Testis (tissue), 3 donors: ENCODE data around the gene MEIOB. TPM values are rescaled to one million over a fixed set of nuclear protein-coding genes. Genes with fewer than 3 reads are reported as not detected.

Experiments used
- DNase-seq: peaks from one replicate; pipeline ENCODE4 v3.0.0-alpha.2; 2019
- H3K27ac ChIP-seq, 2 donors: fragments of 200-600 bp; sonication (generic); one replicate each; pipeline ENCODE4 v1.5.1; 2019
- H3K27me3 ChIP-seq: fragments of 200-600 bp; sonication (generic); one replicate; pipeline ENCODE4 v1.5.1; 2019
- H3K36me3 ChIP-seq: fragments of 200-600 bp; sonication (generic); one replicate; pipeline ENCODE4 v1.5.1; 2017; ENCODE audit warnings: low read depth; ENCODE audit errors: missing control alignments
- H3K4me1 ChIP-seq: fragments of 200-600 bp; sonication (generic); one replicate; pipeline ENCODE4 v1.5.1; 2019
- H3K4me3 ChIP-seq, 2 donors: fragments of 200-600 bp; sonication (generic); one replicate each; pipeline ENCODE4 v1.5.1; 2017 to 2019
- H3K9me3 ChIP-seq: fragments of 200-600 bp; sonication (generic); one replicate; pipeline ENCODE4 v1.5.1; 2017
- POLR2A ChIP-seq: fragments of 450-650 bp; IDR thresholded peaks from one replicate; pipeline ENCODE4 v1.6.1; 2017; ENCODE audit warnings: antibody characterized with exemption, mild to moderate bottlenecking, moderate library complexity
- WGBS, 2 donors: methylation state at CpG; one replicate each; pipeline ENCODE4 v1.1.5; 2018; 5-methylcytosine and 5-hydroxymethylcytosine counted together
- intact Hi-C: fragments of 100-400 bp; cut with DNase I; formaldehyde crosslinking; loops from one replicate; pipeline ENCODE4 v1.15.1; 2023; ENCODE audit warnings: low total_unique reads
- polyA plus RNA-seq: library from polyadenylated mRNA; stranded (reverse); fragments of 350-450 nt; fragmentation: Illumina TruSeq; extraction: RNeasy Lipid Tissue Mini Kit (QIAGEN cat#74804); gene quantifications from one replicate; pipeline ENCODE4 v1.2.3, GENCODE V29; 2014; ENCODE audit warnings: low read depth, low replicate concordance; ENCODE audit not compliant: insufficient read depth
- total RNA-seq, 2 donors: library from RNA; depleted of rRNA; stranded (reverse); fragments of >200 nt; gene quantifications; one replicate each; pipeline ENCODE4 v1.2.3, GENCODE V29; 2016
- TF ChIP-seq, protein P1 (sequence below), 3 experiments: fragments of 450-650 bp in 2 of 3; fragments of 200-600 bp in 1 of 3; sonication (generic) in 1 of 3; IDR thresholded peaks; one replicate each; pipeline ENCODE4 v1.5.1; 2016 to 2019; ENCODE audit warnings: antibody characterized with exemption in 3 of 3, mild to moderate bottlenecking in 2 of 3, moderate library complexity in 1 of 3

MEIOB gene
- total and polyA plus RNA-seq, 3 donors from 2014 or later = 34.6 to 53.9 (median 53.8) TPM

DNA sequence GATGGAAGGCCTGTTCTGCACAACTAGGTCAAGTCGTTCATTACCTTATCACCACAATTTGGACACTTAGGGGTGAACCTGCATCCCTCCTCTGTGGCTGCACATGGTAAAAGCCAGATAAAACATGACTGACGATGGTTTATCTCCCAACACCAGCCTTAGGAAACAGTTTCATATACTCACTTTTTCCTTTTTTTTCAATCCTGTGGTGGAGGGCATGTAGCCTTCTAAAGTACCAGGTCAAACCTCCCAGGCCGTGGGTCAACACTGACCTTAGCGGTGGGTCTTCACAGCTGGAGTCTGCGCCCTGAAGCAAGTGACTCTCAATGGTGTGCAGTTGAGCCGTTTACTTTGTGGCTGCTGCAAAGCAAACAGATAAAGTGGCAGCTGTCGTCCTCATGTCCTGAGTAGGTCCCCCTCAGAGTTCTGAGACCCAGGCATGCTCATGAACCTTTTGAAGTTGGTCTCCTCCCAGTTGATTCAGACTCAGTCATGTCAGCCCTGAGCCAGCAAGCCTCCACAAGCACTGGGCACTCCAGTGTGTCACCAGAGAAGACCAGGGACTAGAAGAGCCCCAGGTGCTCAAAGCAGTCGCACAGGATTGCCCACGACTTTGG is 39.0 kb downstream of the MEIOB start:
- intact Hi-C loops = no loop called here
- H3K4me3 ChIP-seq = no peak overlapping the region
- no peaks in the 10 kb centered on the region for H3K27me3 ChIP-seq
- peaks cover 11% of the 10 kb centered on the region for H3K4me1 ChIP-seq
- TF ChIP-seq POLR2A = no peak
- TF ChIP-seq, protein P1, sequence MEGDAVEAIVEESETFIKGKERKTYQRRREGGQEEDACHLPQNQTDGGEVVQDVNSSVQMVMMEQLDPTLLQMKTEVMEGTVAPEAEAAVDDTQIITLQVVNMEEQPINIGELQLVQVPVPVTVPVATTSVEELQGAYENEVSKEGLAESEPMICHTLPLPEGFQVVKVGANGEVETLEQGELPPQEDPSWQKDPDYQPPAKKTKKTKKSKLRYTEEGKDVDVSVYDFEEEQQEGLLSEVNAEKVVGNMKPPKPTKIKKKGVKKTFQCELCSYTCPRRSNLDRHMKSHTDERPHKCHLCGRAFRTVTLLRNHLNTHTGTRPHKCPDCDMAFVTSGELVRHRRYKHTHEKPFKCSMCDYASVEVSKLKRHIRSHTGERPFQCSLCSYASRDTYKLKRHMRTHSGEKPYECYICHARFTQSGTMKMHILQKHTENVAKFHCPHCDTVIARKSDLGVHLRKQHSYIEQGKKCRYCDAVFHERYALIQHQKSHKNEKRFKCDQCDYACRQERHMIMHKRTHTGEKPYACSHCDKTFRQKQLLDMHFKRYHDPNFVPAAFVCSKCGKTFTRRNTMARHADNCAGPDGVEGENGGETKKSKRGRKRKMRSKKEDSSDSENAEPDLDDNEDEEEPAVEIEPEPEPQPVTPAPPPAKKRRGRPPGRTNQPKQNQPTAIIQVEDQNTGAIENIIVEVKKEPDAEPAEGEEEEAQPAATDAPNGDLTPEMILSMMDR (IDR thresholded peaks at IDR 0.05) = no peak
- 75 to 84% methylated on average over 9 of the region's 9 CpGs for WGBS, 2 donors
- no peak for DNase-seq
- H3K9me3 ChIP-seq = no peaks in the 10 kb centered on the region
- no peak overlapping the region for H3K27ac ChIP-seq
- no peaks in the 10 kb centered on the region for H3K36me3 ChIP-seq

DNA sequence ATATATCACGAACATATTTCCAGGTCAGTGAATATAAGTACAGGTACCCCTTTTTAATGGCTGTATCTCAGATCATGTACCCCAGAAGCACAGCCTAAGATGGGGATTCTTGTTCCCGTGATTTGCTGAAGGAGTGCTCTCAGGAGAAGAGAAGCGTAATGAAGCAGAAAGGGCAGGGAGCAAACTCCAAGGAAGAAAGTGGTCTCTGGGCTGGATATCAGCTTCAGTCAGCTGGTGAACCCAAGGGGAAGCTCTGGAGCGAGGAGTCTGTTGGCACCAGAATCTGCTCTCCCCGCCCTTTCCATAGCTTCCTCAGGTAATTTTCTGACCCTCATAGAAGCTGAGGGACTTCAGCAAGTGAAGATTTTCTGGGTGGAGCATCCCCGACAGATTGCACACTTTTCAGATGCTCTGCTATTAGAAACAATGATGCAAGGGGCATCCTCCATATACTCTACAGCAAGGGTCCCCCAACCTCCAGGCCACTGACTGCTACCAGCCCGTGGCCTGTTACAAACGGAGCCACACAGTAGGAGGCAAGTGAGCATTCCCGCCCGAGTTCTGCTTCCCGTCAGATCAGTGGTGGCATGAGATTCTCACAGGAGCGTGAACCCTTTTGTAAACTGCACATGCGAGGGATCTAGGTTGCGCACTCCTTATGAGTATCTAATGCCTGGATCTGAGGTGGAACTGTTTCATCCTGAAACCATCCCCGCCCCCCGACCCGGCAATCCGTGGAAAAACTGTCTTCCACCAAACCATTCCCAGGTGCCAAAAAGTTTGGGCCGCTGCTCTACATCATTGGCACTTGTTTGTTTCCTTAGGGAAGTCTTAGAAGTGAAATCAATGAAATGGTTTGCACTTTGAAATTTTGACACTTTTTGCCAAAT is 40.5 kb downstream of the MEIOB start:
- peaks cover 14% of the 10 kb centered on the region for H3K4me1 ChIP-seq
- H3K27ac ChIP-seq = no peak overlapping the region
- H3K27me3 ChIP-seq = no peaks in the 10 kb centered on the region
- H3K9me3 ChIP-seq = no peaks in the 10 kb centered on the region
- DNase-seq = no peak
- intact Hi-C loops = no loop called here
- no peaks in the 10 kb centered on the region for H3K36me3 ChIP-seq
- WGBS, 2 donors = 84 to 88% methylated on average over 18 to 19 of the region's 19 CpGs
- no peak overlapping the region for H3K4me3 ChIP-seq
- TF ChIP-seq, protein P1 (IDR thresholded peaks at IDR 0.05) = no peak
- no peak for TF ChIP-seq POLR2A

DNA sequence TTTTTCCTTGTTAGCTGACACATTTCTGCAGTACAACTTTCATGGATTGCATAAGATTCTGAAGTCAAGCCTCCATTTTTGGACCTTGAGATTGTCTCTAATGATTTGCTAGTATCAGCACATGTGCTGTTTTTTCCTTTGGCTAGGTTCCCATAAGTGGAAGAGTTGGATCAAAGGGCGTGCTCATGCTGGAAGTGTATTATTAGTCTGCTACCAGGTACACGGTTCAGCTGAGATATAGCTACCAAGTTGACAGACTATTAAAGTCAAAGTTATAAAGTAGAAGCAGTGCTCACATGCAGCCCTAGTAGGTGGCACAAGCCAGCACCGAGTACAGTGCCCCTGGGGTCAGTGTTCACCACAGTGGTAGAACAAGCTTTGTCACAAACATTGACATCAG is 41.8 kb downstream of the MEIOB start:
- WGBS, 2 donors = 53 to 58% methylated on average over 3 of the region's 3 CpGs
- no peaks in the 10 kb centered on the region for H3K27me3 ChIP-seq
- no peak overlapping the region for H3K27ac ChIP-seq
- no peak overlapping the region for H3K4me3 ChIP-seq
- H3K9me3 ChIP-seq = no peaks in the 10 kb centered on the region
- H3K36me3 ChIP-seq = no peaks in the 10 kb centered on the region
- peaks cover 20% of the 10 kb centered on the region for H3K4me1 ChIP-seq
- no peak for TF ChIP-seq POLR2A
- TF ChIP-seq, protein P1 (IDR thresholded peaks at IDR 0.05) = no peak
- intact Hi-C loops = no loop called here
- no peak for DNase-seq

DNA sequence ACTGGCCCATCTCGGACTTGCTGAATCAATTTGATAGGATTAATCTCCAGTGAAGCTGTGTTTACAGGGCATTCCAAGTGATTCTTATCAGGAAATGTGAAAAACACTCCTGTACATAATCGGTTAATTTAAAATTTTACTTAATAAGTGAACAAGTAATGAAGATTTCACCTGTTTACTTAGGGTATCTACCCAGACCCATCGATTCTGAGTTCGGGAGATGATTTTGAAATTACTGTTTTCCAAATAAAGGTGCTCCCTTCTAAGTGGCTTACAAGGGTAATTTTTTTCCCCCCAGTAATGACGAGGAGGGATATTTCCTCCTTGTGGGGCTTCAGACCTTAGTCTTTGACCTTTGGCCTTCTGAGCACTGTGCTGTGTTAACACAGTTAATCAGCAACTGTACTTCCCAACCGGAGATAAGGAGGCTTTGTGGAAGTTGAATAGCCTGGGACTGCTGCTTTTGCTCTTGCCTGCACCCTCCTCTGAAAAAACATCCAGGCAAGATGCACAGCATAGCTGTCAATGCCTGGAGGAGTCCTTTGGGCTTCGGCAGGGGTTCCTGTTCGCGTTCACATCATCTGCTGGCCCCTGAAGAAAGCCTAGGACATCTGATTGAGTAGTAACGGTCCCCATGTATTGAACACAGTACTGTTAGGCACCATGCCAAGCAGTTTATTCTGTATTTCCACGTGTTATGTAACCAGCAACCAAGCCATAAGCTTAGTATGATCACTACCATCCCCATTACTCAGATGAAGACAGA is 43.1 kb downstream of the MEIOB start:
- intact Hi-C loops = no loop called here
- H3K27me3 ChIP-seq = no peaks in the 10 kb centered on the region
- H3K27ac ChIP-seq = no peak overlapping the region
- H3K9me3 ChIP-seq = no peaks in the 10 kb centered on the region
- H3K4me3 ChIP-seq = no peak overlapping the region
- 50 to 59% methylated on average over 8 to 11 of the region's 11 CpGs for WGBS, 2 donors
- H3K36me3 ChIP-seq = no peaks in the 10 kb centered on the region
- DNase-seq = no peak
- peaks cover 32% of the 10 kb centered on the region for H3K4me1 ChIP-seq
- no peak for TF ChIP-seq POLR2A
- TF ChIP-seq, protein P1 (IDR thresholded peaks at IDR 0.05) = no peak
